Fibroblast of gingiva (primary cell): ENCODE results near the gene OR2A14.
"Not testable (repeated sequence)": the region's sequence is repeated elsewhere in the genome, so short reads cannot be mapped to it uniquely, and the experiment has no call there.

Experiments
- DNase-seq: peaks from one replicate; pipeline ENCODE4 v3.0.0-alpha.2; 2011; ENCODE audit warnings: low read depth

Gene OR2A14

DNA sequence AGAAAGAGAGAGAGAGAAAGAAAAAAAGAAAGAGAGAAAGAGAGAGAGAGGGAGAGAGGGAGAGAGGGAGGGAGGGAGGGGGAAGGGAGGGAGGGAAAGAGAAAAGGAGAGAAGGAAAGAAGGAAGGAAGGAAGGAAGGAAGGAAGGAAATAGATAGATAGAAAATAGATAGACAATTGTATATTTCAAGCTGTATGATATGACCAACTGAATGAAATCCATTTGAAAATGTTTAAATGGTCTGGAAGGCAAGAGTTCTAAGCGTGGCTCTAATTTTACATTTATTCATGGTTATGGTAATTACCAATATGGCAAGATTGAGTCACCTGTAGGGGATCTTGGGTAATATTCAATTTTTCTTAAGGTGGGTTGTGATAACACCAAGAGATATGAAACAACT, 35.9 kb downstream of the OR2A14 start:
- no peak for DNase-seq

GRCh38 chr7:144164784-144165183, 41.8 kb downstream of the OR2A14 start:
- no peak for DNase-seq

DNA sequence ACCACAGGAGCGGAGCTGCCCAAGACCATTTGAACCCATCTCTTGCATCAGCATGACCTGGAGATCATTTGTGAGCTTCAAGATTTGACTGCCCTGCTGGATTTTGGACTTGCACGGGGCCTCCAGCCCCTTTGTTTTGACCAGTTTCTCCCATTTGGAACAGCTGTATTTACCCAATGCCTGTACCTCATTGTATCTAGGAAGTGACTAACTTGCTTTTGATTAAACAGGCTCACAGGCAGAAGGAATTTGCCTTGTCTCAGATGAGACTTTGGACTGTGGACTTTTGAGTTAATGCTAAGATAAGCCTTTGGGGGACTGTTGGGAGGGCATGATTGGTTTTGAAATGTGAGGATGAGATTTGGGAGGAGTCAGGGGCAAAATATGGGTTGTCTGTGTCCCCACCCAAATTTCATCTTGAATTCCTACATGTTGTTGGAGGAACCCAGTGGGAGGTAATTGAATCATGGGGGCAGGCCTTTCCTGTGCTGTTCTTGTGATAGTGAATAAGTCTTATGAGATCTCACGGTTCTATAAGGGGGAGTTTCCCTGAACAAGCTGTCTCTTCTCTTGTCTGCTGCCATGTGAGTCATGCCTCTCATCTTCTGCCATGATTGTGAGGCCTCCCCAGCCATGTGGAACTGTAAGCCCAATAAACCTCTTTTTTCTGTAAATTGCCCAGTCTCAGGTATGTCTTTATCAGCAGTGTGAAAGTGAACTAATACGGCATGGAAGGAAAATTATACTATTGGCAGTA, 48.8 kb downstream of the OR2A14 start:
- DNase-seq, result not testable (repeated sequence)

- DNase-seq, result no peak
Observed at GRCh38 chr7:144174613-144175012, 51.6 kb downstream of the OR2A14 start.

GRCh38 chr7:144178380-144179164, 55.6 kb downstream of the OR2A14 start:
- peak; percentile 6 for DNase-seq

GRCh38 chr7:144179165-144179479, 56.1 kb downstream of the OR2A14 start:
- not testable (repeated sequence) for DNase-seq
